ENCODE data around the gene IL18BP. TPM values are rescaled to one million over a fixed set of nuclear protein-coding genes. Genes with fewer than 3 reads are reported as not detected.

Gene IL18BP
- total RNA-seq, 1 donor from 2014 or later: 18.0 TPM

DNA sequence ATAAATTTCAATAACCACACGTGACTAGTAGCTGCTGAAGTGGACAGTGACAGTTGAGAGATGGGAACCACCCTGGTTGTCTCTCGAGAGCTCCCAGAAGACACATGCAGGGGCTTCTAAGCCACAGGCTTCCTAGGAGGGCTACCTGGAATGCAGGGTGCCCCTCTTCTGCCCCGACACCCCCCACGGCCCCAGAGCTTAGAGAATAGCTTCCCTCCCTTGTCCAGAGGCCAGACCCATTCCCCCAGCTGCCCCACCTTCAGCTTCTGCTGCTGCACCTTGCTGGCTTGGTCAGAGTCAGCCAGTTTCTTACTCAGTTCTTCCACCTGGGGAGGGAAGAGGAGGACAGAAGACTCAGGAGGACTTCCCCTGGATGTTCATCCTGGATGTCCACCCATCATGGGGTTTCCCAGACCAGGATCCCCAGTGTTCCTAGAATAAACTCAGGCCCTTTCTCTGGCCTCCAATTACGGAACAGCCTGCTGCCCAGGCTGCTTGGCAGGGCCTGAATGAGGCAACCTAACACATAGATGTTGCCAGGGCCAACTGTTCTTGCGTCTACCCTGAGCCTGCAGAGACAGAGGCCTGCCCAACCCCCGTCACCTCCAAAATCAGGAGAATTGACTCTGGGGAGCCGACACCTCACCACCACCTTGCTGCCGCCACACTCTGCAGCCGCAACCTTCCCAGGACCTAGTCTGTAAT, 12.0 kb downstream of the IL18BP start:
- ATAC-seq (no peak), DNase-seq (no peak)
- TF ChIP-seq, protein P1, sequence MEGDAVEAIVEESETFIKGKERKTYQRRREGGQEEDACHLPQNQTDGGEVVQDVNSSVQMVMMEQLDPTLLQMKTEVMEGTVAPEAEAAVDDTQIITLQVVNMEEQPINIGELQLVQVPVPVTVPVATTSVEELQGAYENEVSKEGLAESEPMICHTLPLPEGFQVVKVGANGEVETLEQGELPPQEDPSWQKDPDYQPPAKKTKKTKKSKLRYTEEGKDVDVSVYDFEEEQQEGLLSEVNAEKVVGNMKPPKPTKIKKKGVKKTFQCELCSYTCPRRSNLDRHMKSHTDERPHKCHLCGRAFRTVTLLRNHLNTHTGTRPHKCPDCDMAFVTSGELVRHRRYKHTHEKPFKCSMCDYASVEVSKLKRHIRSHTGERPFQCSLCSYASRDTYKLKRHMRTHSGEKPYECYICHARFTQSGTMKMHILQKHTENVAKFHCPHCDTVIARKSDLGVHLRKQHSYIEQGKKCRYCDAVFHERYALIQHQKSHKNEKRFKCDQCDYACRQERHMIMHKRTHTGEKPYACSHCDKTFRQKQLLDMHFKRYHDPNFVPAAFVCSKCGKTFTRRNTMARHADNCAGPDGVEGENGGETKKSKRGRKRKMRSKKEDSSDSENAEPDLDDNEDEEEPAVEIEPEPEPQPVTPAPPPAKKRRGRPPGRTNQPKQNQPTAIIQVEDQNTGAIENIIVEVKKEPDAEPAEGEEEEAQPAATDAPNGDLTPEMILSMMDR (IDR thresholded peaks at IDR 0.05): no peak
- H3K27ac ChIP-seq: no peak overlapping the region
- intact Hi-C loops (cut with DNase I): no loop called here
- no peaks in the 10 kb centered on the region for H3K9me3 ChIP-seq
- H3K4me1 ChIP-seq: peaks cover 26% of the 10 kb centered on the region
- H3K36me3 ChIP-seq: peaks cover 100% of the 10 kb centered on the region
- no peaks in the 10 kb centered on the region for H3K27me3 ChIP-seq (ENCODE audit: low read depth)
- H3K4me3 ChIP-seq: no peak overlapping the region

DNA sequence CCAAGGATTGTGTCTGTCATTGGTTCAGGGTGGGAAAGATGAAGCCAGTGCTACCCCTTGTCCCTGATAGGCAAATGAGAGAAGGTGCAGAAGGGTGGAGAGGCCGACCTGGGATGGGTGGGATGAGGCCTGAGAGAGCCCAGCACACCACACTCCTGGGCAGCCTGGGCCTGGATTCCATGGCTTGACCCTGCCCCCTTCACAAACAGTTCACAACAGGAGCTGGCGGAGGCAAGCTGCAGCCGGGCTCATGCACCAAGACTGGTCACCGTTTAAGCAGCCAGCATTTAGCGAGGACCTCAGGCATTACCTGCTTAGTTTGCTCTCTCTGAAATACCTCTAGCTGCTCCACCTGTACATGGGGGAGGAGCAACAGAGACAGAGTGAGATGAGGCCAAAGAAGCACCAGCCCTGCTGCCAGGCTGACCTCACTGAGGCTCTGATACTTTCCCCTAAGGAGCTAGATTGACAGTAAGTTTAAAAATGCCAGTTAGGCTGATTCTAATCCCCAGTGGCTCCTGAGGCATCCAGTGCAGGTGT, 13.5 kb downstream of the IL18BP start:
- Histone ChIP-seq H3K36me3 (peaks cover 100% of the 10 kb centered on the region), H3K27me3 (ENCODE audit: low read depth) (no peaks in the 10 kb centered on the region), H3K27ac (peak overlapping the region; percentile 43), H3K4me1 (peaks cover 26% of the 10 kb centered on the region), H3K9me3 (no peaks in the 10 kb centered on the region), H3K4me3 (no peak overlapping the region)
- ATAC-seq (no peak), DNase-seq (no peak)
- TF ChIP-seq, protein P1 (IDR thresholded peaks at IDR 0.05): no peak
- intact Hi-C loops (cut with DNase I): no loop called here

DNA sequence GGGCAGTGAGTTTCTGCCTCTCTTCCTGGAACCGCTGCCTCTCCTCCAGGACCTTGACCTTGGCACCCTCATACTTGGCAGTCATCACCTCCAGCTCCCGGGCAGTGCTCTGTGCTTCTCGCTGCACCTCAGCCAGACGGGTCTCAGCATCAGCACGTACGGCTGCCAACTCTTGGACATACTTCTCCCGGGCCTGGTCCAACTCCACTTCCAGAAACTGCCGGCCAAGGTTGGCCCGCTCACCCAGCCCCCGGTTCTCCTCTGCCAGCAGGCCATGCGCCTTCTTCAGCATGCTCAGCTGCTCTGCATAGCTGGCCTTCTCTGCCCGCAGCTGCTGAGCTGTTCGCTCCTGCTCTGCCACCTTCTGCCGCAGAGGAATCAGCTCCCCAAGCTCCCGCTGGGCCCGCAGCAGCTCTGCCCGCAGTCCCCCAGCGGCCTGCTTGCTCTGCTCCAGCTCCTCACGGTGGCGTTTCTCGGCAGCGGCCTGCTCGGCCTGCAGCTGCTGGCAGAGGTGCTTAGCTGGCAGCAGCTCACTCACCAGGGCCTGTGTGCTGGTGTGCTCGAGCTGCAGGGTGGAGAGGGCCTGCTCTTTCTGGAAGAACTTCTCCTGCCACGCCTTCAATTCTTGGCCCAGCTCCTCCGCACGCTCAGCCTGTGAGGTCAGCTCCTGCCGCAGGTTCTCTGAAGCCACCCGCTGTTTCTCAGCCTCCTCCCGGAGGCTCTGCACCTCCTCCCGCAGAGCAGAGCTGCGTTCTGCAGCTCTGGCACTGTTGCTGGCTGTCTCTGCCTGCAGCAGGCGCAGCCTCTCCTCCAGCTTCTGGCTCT, 14.4 kb downstream of the IL18BP start:
- Histone ChIP-seq H3K27ac (peak overlapping the region; percentile 43), H3K4me1 (peaks cover 26% of the 10 kb centered on the region), H3K36me3 (peaks cover 100% of the 10 kb centered on the region), H3K4me3 (peak overlapping the region; percentile 1), H3K27me3 (ENCODE audit: low read depth) (no peaks in the 10 kb centered on the region), H3K9me3 (no peaks in the 10 kb centered on the region)
- TF ChIP-seq, protein P1 (IDR thresholded peaks at IDR 0.05): no peak
- DNase-seq: peak; percentile 79
- peak; percentile 81 to 88 for ATAC-seq
- intact Hi-C loops (cut with DNase I): no loop called here

DNA sequence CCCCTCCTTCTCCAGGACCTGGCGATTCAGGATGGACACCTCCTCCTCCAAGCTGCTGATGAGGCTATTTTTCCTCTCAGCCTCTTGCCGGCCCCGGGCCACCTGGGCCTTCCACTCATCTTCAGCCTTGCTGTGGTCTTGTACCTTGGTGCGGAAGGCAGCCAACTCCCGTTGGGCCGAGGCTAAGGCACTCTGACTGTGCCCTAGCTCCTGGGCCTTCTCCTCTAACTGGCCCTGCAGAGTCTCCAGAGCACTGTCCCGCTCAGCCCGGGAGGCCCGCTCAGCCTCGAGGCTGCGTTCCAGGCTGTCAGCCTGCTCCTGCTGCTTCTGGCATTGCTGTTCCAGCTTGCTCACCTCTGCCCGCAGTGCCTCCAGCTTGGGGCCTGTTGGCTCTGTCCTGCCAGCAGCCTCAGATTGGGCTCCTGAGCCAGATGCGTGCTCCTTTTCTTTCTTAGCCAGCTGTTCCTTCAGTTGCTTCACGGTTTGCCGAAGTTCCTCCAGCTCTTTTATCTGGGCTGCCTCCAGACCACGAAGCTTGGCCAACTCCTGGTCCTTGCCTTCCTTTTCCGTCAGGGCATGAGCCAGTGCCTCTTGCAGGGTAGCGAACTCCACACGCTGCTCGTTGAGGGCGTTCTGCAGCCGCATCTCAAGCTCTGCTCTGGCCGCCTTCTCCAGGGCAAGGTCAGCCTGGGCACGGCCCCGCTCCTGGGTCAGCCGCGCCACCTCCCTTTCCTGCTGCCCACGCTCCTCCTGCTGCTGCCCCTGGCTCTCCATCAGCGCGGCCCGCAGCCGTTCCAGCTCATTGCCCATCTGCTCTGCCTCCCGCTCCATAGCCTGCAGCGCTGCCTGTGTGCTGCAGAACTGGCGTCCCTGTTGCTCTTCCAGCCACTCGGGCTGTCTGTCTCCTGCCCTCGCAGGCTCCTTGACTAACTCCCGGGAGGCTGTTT, 15.3 kb downstream of the IL18BP start:
- Histone ChIP-seq H3K27me3 (ENCODE audit: low read depth) (no peaks in the 10 kb centered on the region), H3K27ac (peak overlapping the region; percentile 37), H3K9me3 (no peaks in the 10 kb centered on the region), H3K4me1 (peaks cover 26% of the 10 kb centered on the region), H3K4me3 (no peak overlapping the region), H3K36me3 (peaks cover 100% of the 10 kb centered on the region)
- TF ChIP-seq, protein P1 (IDR thresholded peaks at IDR 0.05): no peak
- no peak for DNase-seq
- no peak for ATAC-seq
- intact Hi-C loops (cut with DNase I): no loop called here

Measured in lower lobe of right lung (tissue), 2 donors.